ENCODE results near the gene MADCAM1.

MADCAM1 gene

GRCh38 chr19:497491-497868 lies 1.2 kb downstream of the MADCAM1 start:
- Histone ChIP-seq H3K4me3 (ENCODE audit: control insufficient read depth in 1 of 7, extremely low read depth in 1 of 7, insufficient read depth in 4 of 7, low read depth in 2 of 7, low read length in 6 of 7) (no peak overlapping the region), H3K9me3 (ENCODE audit: control extremely low read depth in 1 of 5, control insufficient read depth in 4 of 5, insufficient read depth in 2 of 5, low read depth in 1 of 5, low read length in 4 of 5) (no peaks in the 10 kb centered on the region), H3K27ac (ENCODE audit: insufficient read depth in 1 of 2, low read depth in 1 of 2, low read length in 2 of 2, poor library complexity in 1 of 2, severe bottlenecking in 2 of 2) (no peak overlapping the region), H3K36me3 (ENCODE audit: control insufficient read depth in 4 of 4, insufficient read depth in 4 of 4, low read length in 3 of 4) (no peaks in the 10 kb centered on the region), H3K27me3 (replicated peaks in 2 of 5; ENCODE audit: control insufficient read depth in 4 of 5, insufficient read depth in 5 of 5, low read length in 4 of 5) (peaks cover 0 to 57% (median 12%) of the 10 kb centered on the region in 5 experiments), H3K4me1 (ENCODE audit: control extremely low read depth in 1 of 4, control insufficient read depth in 4 of 4, insufficient read depth in 4 of 4, low read length in 3 of 4) (peaks cover 0 to 12% (median 5%) of the 10 kb centered on the region in 4 experiments)
- ChIA-PET CTCF (interaction anchor here (1.5 kb wide), 1 partner anchor 9 kb away, joined by 6 read pairs; no protein-coding TSS in a partner anchor), POLR2A (no interaction called here)
- no peak for DNase-seq
- 3% methylated on average over 32 of the region's 36 CpGs for WGBS (ENCODE audit: insufficient coverage)

GRCh38 chr19:497869-498510 lies 1.7 kb downstream of the MADCAM1 start:
- DNase-seq: no peak
- Histone ChIP-seq H3K27ac (ENCODE audit: insufficient read depth in 1 of 2, low read depth in 1 of 2, low read length in 2 of 2, poor library complexity in 1 of 2, severe bottlenecking in 2 of 2) (no peak overlapping the region), H3K36me3 (ENCODE audit: control insufficient read depth in 4 of 4, insufficient read depth in 4 of 4, low read length in 3 of 4) (no peaks in the 10 kb centered on the region), H3K4me1 (ENCODE audit: control extremely low read depth in 1 of 4, control insufficient read depth in 4 of 4, insufficient read depth in 4 of 4, low read length in 3 of 4) (peaks cover 0 to 12% (median 7%) of the 10 kb centered on the region in 4 experiments), H3K9me3 (ENCODE audit: control extremely low read depth in 1 of 5, control insufficient read depth in 4 of 5, insufficient read depth in 2 of 5, low read depth in 1 of 5, low read length in 4 of 5) (no peaks in the 10 kb centered on the region), H3K27me3 (replicated peaks in 2 of 5; ENCODE audit: control insufficient read depth in 4 of 5, insufficient read depth in 5 of 5, low read length in 4 of 5) (peaks cover 0 to 57% (median 12%) of the 10 kb centered on the region in 5 experiments), H3K4me3 (ENCODE audit: control insufficient read depth in 1 of 7, extremely low read depth in 1 of 7, insufficient read depth in 4 of 7, low read depth in 2 of 7, low read length in 6 of 7) (no peak overlapping the region)
- ChIA-PET CTCF (interaction anchor here (1.5 kb wide), 1 partner anchor 8 kb away, joined by 6 read pairs; no protein-coding TSS in a partner anchor), POLR2A (no interaction called here)
- WGBS (ENCODE audit: insufficient coverage): 6% methylated on average over 40 of the region's 50 CpGs

- Histone ChIP-seq H3K9me3 (ENCODE audit: control extremely low read depth in 1 of 5, control insufficient read depth in 4 of 5, insufficient read depth in 2 of 5, low read depth in 1 of 5, low read length in 4 of 5) (no peaks in the 10 kb centered on the region), H3K36me3 (ENCODE audit: control insufficient read depth in 4 of 4, insufficient read depth in 4 of 4, low read length in 3 of 4) (no peaks in the 10 kb centered on the region), H3K27me3 (replicated peaks in 2 of 5; ENCODE audit: control insufficient read depth in 4 of 5, insufficient read depth in 5 of 5, low read length in 4 of 5) (peaks cover 0 to 57% (median 12%) of the 10 kb centered on the region in 5 experiments), H3K27ac (ENCODE audit: insufficient read depth in 1 of 2, low read depth in 1 of 2, low read length in 2 of 2, poor library complexity in 1 of 2, severe bottlenecking in 2 of 2) (no peak overlapping the region), H3K4me3 (ENCODE audit: control insufficient read depth in 1 of 7, extremely low read depth in 1 of 7, insufficient read depth in 4 of 7, low read depth in 2 of 7, low read length in 6 of 7) (no peak overlapping the region), H3K4me1 (ENCODE audit: control extremely low read depth in 1 of 4, control insufficient read depth in 4 of 4, insufficient read depth in 4 of 4, low read length in 3 of 4) (peaks cover 0 to 12% (median 7%) of the 10 kb centered on the region in 4 experiments)
- DNase-seq: no peak
- POLR2A ChIA-PET: no interaction called here
- WGBS (ENCODE audit: insufficient coverage): 3% methylated on average over 5 of the region's 26 CpGs
- CTCF ChIA-PET: interaction anchor here (1.5 kb wide), 1 partner anchor 8 kb away, joined by 6 read pairs; no protein-coding TSS in a partner anchor
Observed at GRCh38 chr19:498511-498891, 2.2 kb downstream of the MADCAM1 start.

- CTCF ChIA-PET: interaction anchor here (1.5 to 1.7 kb wide), 2 partner anchors 7 to 12 kb away, joined by 4 to 6 read pairs; no protein-coding TSS in a partner anchor
Observed at GRCh38 chr19:498977-499623, 2.8 kb downstream of the MADCAM1 start.

GRCh38 chr19:501646-502045 lies 5.4 kb downstream of the MADCAM1 start:
- WGBS (ENCODE audit: insufficient coverage): 82% methylated on average over 9 of the region's 17 CpGs

More at GRCh38 chr19:498977-499623, 2.8 kb downstream of the MADCAM1 start:
- no peak overlapping the region for H3K4me3 ChIP-seq (ENCODE audit: control insufficient read depth in 1 of 7, extremely low read depth in 1 of 7, insufficient read depth in 4 of 7, low read depth in 2 of 7, low read length in 6 of 7)
- H3K4me1 ChIP-seq (ENCODE audit: control extremely low read depth in 1 of 4, control insufficient read depth in 4 of 4, insufficient read depth in 4 of 4, low read length in 3 of 4): peaks cover 0 to 12% (median 7%) of the 10 kb centered on the region in 4 experiments
- H3K27ac ChIP-seq (ENCODE audit: insufficient read depth in 1 of 2, low read depth in 1 of 2, low read length in 2 of 2, poor library complexity in 1 of 2, severe bottlenecking in 2 of 2): no peak overlapping the region
- H3K9me3 ChIP-seq (ENCODE audit: control extremely low read depth in 1 of 5, control insufficient read depth in 4 of 5, insufficient read depth in 2 of 5, low read depth in 1 of 5, low read length in 4 of 5): no peaks in the 10 kb centered on the region
- no peaks in the 10 kb centered on the region for H3K36me3 ChIP-seq (ENCODE audit: control insufficient read depth in 4 of 4, insufficient read depth in 4 of 4, low read length in 3 of 4)
- DNase-seq: no peak
- H3K27me3 ChIP-seq (replicated peaks in 2 of 5; ENCODE audit: control insufficient read depth in 4 of 5, insufficient read depth in 5 of 5, low read length in 4 of 5): peaks cover 0 to 51% (median 12%) of the 10 kb centered on the region in 5 experiments
- 75% methylated on average over 28 of the region's 31 CpGs for WGBS (ENCODE audit: insufficient coverage)
- POLR2A ChIA-PET: no interaction called here

GRCh38 chr19:504616-505015 lies 8.3 kb downstream of the MADCAM1 start:
- 98% methylated on average over 10 of the region's 14 CpGs for WGBS (ENCODE audit: insufficient coverage)
- no peak for DNase-seq
- ChIA-PET CTCF (interaction anchor here (4.7 kb wide), 1 partner anchor 13 kb away, joined by 23 read pairs; no protein-coding TSS in a partner anchor), POLR2A (no interaction called here)
- Histone ChIP-seq H3K27ac (ENCODE audit: insufficient read depth in 1 of 2, low read depth in 1 of 2, low read length in 2 of 2, poor library complexity in 1 of 2, severe bottlenecking in 2 of 2) (no peak overlapping the region), H3K4me3 (ENCODE audit: control insufficient read depth in 1 of 7, extremely low read depth in 1 of 7, insufficient read depth in 4 of 7, low read depth in 2 of 7, low read length in 6 of 7) (no peak overlapping the region), H3K27me3 (replicated peaks in 2 of 5; ENCODE audit: control insufficient read depth in 4 of 5, insufficient read depth in 5 of 5, low read length in 4 of 5) (peaks cover 0 to 10% (median 2%) of the 10 kb centered on the region in 5 experiments), H3K9me3 (ENCODE audit: control extremely low read depth in 1 of 5, control insufficient read depth in 4 of 5, insufficient read depth in 2 of 5, low read depth in 1 of 5, low read length in 4 of 5) (no peaks in the 10 kb centered on the region), H3K4me1 (ENCODE audit: control extremely low read depth in 1 of 4, control insufficient read depth in 4 of 4, insufficient read depth in 4 of 4, low read length in 3 of 4) (peaks cover 0 to 25% (median 15%) of the 10 kb centered on the region in 4 experiments), H3K36me3 (ENCODE audit: control insufficient read depth in 4 of 4, insufficient read depth in 4 of 4, low read length in 3 of 4) (peaks cover 0 to 11% (median 5%) of the 10 kb centered on the region in 4 experiments)

More at GRCh38 chr19:501646-502045, 5.4 kb downstream of the MADCAM1 start:
- ChIA-PET POLR2A (no interaction called here), CTCF (no interaction called here)
- DNase-seq: no peak
- H3K36me3 ChIP-seq (ENCODE audit: control insufficient read depth in 4 of 4, insufficient read depth in 4 of 4, low read length in 3 of 4): no peaks in the 10 kb centered on the region
- peaks cover 0 to 14% (median 12%) of the 10 kb centered on the region in 4 experiments for H3K4me1 ChIP-seq (ENCODE audit: control extremely low read depth in 1 of 4, control insufficient read depth in 4 of 4, insufficient read depth in 4 of 4, low read length in 3 of 4)
- no peak overlapping the region for H3K27ac ChIP-seq (ENCODE audit: insufficient read depth in 1 of 2, low read depth in 1 of 2, low read length in 2 of 2, poor library complexity in 1 of 2, severe bottlenecking in 2 of 2)
- H3K27me3 ChIP-seq (replicated peaks in 2 of 5; ENCODE audit: control insufficient read depth in 4 of 5, insufficient read depth in 5 of 5, low read length in 4 of 5): peaks cover 0 to 29% (median 10%) of the 10 kb centered on the region in 5 experiments
- H3K4me3 ChIP-seq (ENCODE audit: control insufficient read depth in 1 of 7, extremely low read depth in 1 of 7, insufficient read depth in 4 of 7, low read depth in 2 of 7, low read length in 6 of 7): no peak overlapping the region
- no peaks in the 10 kb centered on the region for H3K9me3 ChIP-seq (ENCODE audit: control extremely low read depth in 1 of 5, control insufficient read depth in 4 of 5, insufficient read depth in 2 of 5, low read depth in 1 of 5, low read length in 4 of 5)
